GM12875 (cell line): ENCODE data around the gene PSMD2.
A peak's percentile ranks its signal among the peaks of the same experiment; 100 is the strongest.

ENCODE experiments used
- H3K4me3 ChIP-seq: one replicate; pipeline ENCODE4 v1.5.1; 2011; ENCODE audit warnings: low read depth, low read length, control low read depth
- TF ChIP-seq, protein P1 (sequence below): IDR thresholded peaks from 2 replicates; pipeline ENCODE4 v1.5.1; 2011; ENCODE audit warnings: low read depth, mild to moderate bottlenecking, control low read depth, inconsistent platforms, low read length, moderate library complexity, borderline replicate concordance; ENCODE audit not compliant: insufficient read depth

PSMD2 gene

DNA sequence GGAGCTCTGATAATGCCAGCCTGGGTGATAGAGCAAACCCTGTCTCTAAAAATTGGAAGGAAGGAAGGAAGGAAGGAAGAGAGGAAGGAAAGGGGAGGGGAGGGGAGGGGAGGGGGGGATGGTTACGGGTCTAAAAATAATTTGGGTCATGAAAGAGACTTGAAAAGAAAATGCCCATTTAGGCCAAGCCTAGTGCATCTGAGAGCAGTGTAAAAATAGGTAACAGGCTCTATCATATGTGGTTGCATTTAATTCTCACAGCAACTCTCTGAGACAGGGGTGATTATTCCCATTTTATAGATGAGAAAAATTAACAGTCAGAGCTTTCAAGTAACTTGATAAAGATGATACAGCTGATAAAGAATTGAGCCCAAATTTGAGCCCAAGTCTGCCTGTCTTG, 26.8 kb upstream of the PSMD2 start:
- TF ChIP-seq, protein P1, sequence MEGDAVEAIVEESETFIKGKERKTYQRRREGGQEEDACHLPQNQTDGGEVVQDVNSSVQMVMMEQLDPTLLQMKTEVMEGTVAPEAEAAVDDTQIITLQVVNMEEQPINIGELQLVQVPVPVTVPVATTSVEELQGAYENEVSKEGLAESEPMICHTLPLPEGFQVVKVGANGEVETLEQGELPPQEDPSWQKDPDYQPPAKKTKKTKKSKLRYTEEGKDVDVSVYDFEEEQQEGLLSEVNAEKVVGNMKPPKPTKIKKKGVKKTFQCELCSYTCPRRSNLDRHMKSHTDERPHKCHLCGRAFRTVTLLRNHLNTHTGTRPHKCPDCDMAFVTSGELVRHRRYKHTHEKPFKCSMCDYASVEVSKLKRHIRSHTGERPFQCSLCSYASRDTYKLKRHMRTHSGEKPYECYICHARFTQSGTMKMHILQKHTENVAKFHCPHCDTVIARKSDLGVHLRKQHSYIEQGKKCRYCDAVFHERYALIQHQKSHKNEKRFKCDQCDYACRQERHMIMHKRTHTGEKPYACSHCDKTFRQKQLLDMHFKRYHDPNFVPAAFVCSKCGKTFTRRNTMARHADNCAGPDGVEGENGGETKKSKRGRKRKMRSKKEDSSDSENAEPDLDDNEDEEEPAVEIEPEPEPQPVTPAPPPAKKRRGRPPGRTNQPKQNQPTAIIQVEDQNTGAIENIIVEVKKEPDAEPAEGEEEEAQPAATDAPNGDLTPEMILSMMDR: no peak
- no peak overlapping the region for H3K4me3 ChIP-seq

DNA sequence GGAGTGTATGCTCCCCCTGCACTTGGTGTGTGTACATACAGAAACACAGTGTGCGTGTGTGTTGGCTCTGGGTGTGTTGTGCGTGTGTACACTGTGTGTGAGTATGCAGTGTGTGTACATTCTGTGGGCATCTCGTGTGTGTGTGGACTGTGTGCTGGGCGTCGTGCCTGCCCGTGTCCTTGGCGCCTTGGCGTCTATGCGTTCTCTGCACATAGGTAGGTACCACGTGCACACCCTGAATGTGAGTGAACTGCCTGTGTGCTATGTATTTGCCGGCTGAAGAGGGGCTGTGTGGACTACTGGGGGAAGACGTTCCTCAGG, 23.7 kb upstream of the PSMD2 start:
- TF ChIP-seq, protein P1: no peak
- H3K4me3 ChIP-seq: no peak overlapping the region

DNA sequence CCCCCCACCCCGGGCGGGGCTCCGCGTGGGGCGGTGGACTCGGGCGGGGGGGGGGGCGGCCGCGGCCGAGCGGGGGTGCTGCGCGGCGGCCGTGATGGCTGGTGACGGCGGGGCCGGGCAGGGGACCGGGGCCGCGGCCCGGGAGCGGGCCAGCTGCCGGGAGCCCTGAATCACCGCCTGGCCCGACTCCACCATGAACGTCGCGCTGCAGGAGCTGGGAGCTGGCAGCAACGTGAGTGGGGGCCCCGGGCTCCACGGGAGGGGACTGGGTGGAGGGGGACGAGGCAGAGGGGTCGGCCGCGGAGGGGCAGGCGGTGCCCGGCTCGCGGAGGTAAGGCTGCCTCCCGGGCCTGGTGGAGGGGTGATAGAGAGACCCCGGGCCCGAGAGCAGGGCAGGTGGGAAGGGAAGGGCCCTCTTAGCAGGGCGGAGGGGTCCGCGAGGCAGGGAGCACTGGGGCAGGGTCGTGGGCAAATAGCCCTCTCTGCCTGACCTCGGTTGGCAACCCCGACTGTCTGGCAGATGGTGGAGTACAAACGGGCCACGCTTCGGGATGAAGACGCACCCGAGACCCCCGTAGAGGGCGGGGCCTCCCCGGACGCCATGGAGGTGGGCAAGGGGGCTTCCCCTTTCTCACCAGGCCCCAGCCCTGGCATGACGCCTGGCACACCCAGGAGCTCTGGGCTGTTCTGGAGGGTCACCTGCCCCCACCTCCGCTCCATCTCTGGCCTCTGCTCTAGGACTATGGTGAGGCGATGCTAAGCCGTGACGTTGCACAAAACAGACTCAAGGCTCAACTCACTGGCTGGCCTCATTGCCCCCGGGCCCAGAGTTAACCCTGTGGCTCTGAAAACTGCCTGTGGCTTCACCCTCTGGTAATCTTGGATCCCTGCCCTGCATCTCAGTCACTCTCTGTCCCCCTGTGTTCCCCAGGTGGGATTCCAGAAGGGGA, 22.8 kb upstream of the PSMD2 start, which contains the start of gene ECE2:
ECE2 (plus strand) TSS at position 62 of the 950 bp plus-strand sequence; CDS start at position 194, 132 bp downstream.
- H3K4me3 ChIP-seq: no peak within 1 kb of the TSS
- TF ChIP-seq, protein P1: no peak

DNA sequence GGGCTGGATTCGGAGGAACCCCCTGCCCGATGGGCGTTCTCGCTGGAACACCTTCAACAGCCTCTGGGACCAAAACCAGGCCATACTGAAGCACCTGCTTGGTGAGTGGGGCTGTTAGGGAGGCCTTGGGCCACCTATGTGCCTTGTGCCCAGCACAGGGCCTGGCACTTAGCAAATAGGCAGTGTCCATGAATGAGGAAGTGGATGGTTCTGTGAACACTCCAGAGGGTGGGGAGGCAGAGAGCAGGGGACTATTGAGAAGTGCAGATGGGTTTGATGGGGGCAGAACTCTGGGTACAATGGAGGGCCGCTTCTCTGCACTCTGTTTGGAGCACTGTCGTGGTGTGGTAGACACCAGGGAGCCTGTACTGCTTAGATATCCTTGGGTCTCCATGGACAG, 21.7 kb upstream of the PSMD2 start:
- TF ChIP-seq, protein P1: no peak
- no peak overlapping the region for H3K4me3 ChIP-seq

DNA sequence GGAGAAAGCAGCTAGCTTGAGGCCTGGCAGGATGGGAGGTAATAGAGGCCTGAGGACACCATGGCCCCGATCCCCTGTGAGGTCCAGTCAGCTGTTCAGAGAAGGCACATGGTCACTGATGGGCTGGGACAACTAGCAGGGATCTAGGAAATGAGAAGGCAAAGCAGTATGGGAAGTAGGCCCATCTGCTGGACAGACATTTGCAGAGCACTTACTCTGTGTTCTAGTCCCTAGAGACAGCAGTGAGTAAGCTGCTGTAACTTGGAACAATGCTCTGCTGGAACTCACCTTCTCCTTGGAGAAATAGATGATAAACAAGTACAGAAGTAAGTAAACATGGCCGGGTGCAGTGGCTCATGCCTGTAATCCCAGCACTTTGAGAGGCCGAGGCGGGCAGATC, 16.1 kb upstream of the PSMD2 start:
- TF ChIP-seq, protein P1: no peak
- no peak overlapping the region for H3K4me3 ChIP-seq

DNA sequence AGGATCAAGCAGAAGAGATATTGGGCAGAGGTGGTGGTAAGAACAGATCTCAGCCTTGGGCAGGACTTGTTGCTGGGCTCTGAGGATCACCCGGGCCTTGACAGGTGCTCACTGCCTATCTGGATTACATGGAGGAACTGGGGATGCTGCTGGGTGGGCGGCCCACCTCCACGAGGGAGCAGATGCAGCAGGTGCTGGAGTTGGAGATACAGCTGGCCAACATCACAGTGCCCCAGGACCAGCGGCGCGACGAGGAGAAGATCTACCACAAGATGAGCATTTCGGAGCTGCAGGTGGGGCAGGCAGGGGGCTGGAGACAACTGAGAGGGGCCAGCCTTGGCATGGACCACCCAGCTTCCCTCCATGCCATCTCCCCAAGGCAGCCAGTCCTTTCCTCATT, 15.4 kb upstream of the PSMD2 start:
- TF ChIP-seq, protein P1: no peak

DNA sequence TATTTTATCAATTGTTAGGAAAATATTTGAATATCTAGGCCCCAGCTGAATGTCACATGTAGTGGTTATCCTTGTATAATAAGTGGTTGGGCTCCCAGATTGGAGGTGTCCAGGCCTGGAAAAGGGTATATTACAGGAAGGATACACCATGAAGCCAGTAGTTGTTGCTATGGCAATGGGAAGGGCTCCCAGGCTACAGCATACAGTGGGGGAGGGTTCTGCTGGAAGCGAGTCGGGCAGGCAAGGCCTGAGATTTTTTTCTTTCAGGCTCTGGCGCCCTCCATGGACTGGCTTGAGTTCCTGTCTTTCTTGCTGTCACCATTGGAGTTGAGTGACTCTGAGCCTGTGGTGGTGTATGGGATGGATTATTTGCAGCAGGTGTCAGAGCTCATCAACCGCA, 14.3 kb upstream of the PSMD2 start:
- TF ChIP-seq, protein P1: peak; percentile 21; the same call in 1 of the 2 replicates

More for the DNA sequence above, 15.4 kb upstream of the PSMD2 start:
- no peak overlapping the region for H3K4me3 ChIP-seq

More for the DNA sequence above, 14.3 kb upstream of the PSMD2 start:
- H3K4me3 ChIP-seq: no peak overlapping the region
